HepG2 (cell line): ENCODE results near the gene ADPRS. TPM values are rescaled to one million over a fixed set of nuclear protein-coding genes. Genes with fewer than 3 reads are reported as not detected.

Experiments used
- ATAC-seq: fragments of 200-7000 bp; cut with Tn5 transposase; 3 replicates; pipeline ENCODE4 v1.9.1; 2020; ENCODE audit warnings: mild to moderate bottlenecking, moderate library complexity
- BruUV-seq: library from RNA; stranded (reverse); fragments of 400-500 nt; replicated peaks from 2 replicates; lab custom pipeline; 2021; lab: Mats Ljungman, UMichigan
- CTCF ChIA-PET: fragments of 300-600 bp; formaldehyde crosslinking; extraction: SDS; loops from one replicate; lab custom pipeline; 2021; ENCODE audit warnings: low total read pairs, inconsistent platforms, low intra/inter-chr PET ratio; lab: Yijun Ruan, JAX
- POLR2A ChIA-PET: fragments of 350-600 bp; sonication (Branson Sonifier 250); formaldehyde crosslinking; loops from one replicate; lab custom pipeline; 2020; ENCODE audit warnings: antibody characterized with exemption, inconsistent platforms; lab: Yijun Ruan, JAX
- DNase-seq: peaks from one replicate; pipeline ENCODE4 v3.0.0-alpha.2; 2015; ENCODE audit warnings: low spot score
- FAIRE-seq: peaks from 3 replicates; lab custom pipeline; 2011; peaks lifted over from hg19 to GRCh38; lab: Jason Lieb, UNC
- H2AFZ ChIP-seq: one replicate; pipeline ENCODE4 v1.6.1; 2011; ENCODE audit warnings: low read length, inconsistent platforms
- H3K27ac ChIP-seq: fragments of 300-600 bp; 3 replicates; pipeline ENCODE4 v1.8.0; 2011; ENCODE audit warnings: mixed run types, mild to moderate bottlenecking, mixed read lengths, low read length, inconsistent platforms; ENCODE audit not compliant: insufficient read depth; ENCODE audit errors: extremely low read length
- H3K27me3 ChIP-seq, 2 experiments: fragments of 200-600 bp in 1 of 2; 2 replicates in 1 of 2; 3 replicates in 1 of 2; pipeline versions ENCODE4 v1.6.0 to v1.8.0; 2011; ENCODE audit warnings: low read length in 2 of 2, mild to moderate bottlenecking in 2 of 2, moderate library complexity in 2 of 2, inconsistent platforms in 1 of 2; ENCODE audit not compliant: insufficient read depth in 2 of 2, control insufficient read depth in 1 of 2
- H3K36me3 ChIP-seq, 2 experiments: fragments of 200-600 bp in 1 of 2; replicated peaks in 1 of 2; 2 replicates in 1 of 2; 3 replicates in 1 of 2; pipeline versions ENCODE4 v1.5.1 to v1.8.0; 2011; ENCODE audit warnings: low read length in 2 of 2, inconsistent platforms in 1 of 2; ENCODE audit not compliant: insufficient read depth in 2 of 2, control insufficient read depth in 1 of 2
- H3K4me1 ChIP-seq: 2 replicates; pipeline ENCODE4 v1.5.1; 2012; ENCODE audit warnings: low read length, inconsistent platforms; ENCODE audit not compliant: insufficient read depth
- H3K4me2 ChIP-seq: 2 replicates; pipeline ENCODE4 v1.6.0; 2011; ENCODE audit warnings: low read depth, low read length, inconsistent platforms
- H3K4me3 ChIP-seq, 3 experiments: fragments of 200-600 bp in 1 of 3; sonication (generic), shearing (Covaris generic) in 1 of 3; replicated peaks in 1 of 3; 2 replicates each; pipeline ENCODE4 v1.5.1; 2011 to 2016; ENCODE audit warnings: low read length in 3 of 3, inconsistent platforms in 2 of 3, low read depth in 2 of 3, mild to moderate bottlenecking in 2 of 3, control low read depth in 1 of 3, mixed read lengths in 1 of 3; ENCODE audit not compliant: insufficient read depth in 1 of 3
- H3K79me2 ChIP-seq: one replicate; pipeline ENCODE4 v1.6.1; 2011; ENCODE audit warnings: low read length, inconsistent platforms; ENCODE audit not compliant: insufficient read depth
- H3K9ac ChIP-seq: 2 replicates; pipeline ENCODE4 v1.6.0; 2011; ENCODE audit warnings: mild to moderate bottlenecking, low read depth, low read length, inconsistent platforms; ENCODE audit not compliant: insufficient read depth
- H3K9me3 ChIP-seq: 2 replicates; pipeline ENCODE4 v1.5.1; 2012; ENCODE audit warnings: mild to moderate bottlenecking, low read length
- H4K20me1 ChIP-seq: 2 replicates; pipeline ENCODE4 v1.6.0; 2011; ENCODE audit warnings: inconsistent platforms, mild to moderate bottlenecking, low read length, moderate library complexity; ENCODE audit not compliant: insufficient read depth
- ATF7 ChIP-seq, 2 experiments: fragments of 450-650 bp in 1 of 2; sonication (generic) in 1 of 2; formaldehyde crosslinking in 1 of 2; IDR thresholded peaks; 2 replicates each; pipeline versions ENCODE4 v1.4.0 to v1.6.1; 2016 to 2020; ENCODE audit warnings: antibody characterized with exemption in 1 of 2, mild to moderate bottlenecking in 1 of 2, missing genetic modification reagents in 1 of 2
- FIP1L1 ChIP-seq: fragments of 200-400 bp; formaldehyde crosslinking; IDR thresholded peaks from 2 replicates; pipeline ENCODE4 v1.6.1; 2018; ENCODE audit warnings: low read depth, mild to moderate bottlenecking, low read length, moderate library complexity, borderline replicate concordance; ENCODE audit not compliant: insufficient read depth
- KLF13 ChIP-seq: sonication (generic); formaldehyde crosslinking; IDR thresholded peaks from 2 replicates; pipeline ENCODE4 v1.4.0; 2020; ENCODE audit warnings: mild to moderate bottlenecking, missing genetic modification reagents
- ZFP36 ChIP-seq: fragments of 150-350 bp; IDR thresholded peaks from 2 replicates; pipeline ENCODE4 v1.6.1; 2018; ENCODE audit warnings: borderline replicate concordance, low read length, low read depth; ENCODE audit not compliant: partially characterized antibody
- ZKSCAN1 ChIP-seq: fragments of 150-350 bp; IDR thresholded peaks from 2 replicates; pipeline ENCODE4 v1.6.1; 2014; ENCODE audit warnings: low read length
- ZNF335 ChIP-seq: sonication (generic); formaldehyde crosslinking; IDR thresholded peaks from 2 replicates; pipeline ENCODE4 v1.4.0; 2020; ENCODE audit warnings: missing genetic modification reagents
- WGBS: methylation state at CpG from one replicate; pipeline ENCODE4 v1.1.6; 2017; ENCODE audit warnings: low lambda C conversion rate; 5-methylcytosine and 5-hydroxymethylcytosine counted together
- in situ Hi-C: cut with HindIII; loops from 2 replicates; pipeline ENCODE4 v1.10.0; 2017; ENCODE audit warnings: low pct_unique_long_range_greater_than_20kb; ENCODE audit not compliant: extremely low pct_ligation_motif_present
- intact Hi-C: fragments of 100-400 bp; cut with micrococcal nuclease; formaldehyde crosslinking; loops from one replicate; pipeline ENCODE4 v1.10.0; 2022; ENCODE audit not compliant: unreplicated experiment
- polyA plus RNA-seq, 8 experiments: library from polyadenylated mRNA; depleted of rRNA in 3 of 8; stranded (reverse) in 7 of 8; unstranded in 1 of 8; fragments of >200 nt; fragmentation: Illumina TruSeq in 4 of 8; extraction: Trizol in 4 of 8; gene quantifications; 2 replicates each; pipeline versions ENCODE4 v1.2.1 to v1.2.3, GENCODE V29; 2011 to 2016; ENCODE audit warnings: low read depth in 4 of 8, missing spikeins in 1 of 8, mixed read lengths in 1 of 8; ENCODE audit not compliant: insufficient read depth in 1 of 8
- total RNA-seq, 5 experiments: library from RNA; depleted of rRNA; stranded (reverse); fragments of >200 nt; fragmentation: Illumina TruSeq; extraction: Trizol; gene quantifications; 2 replicates each; pipeline ENCODE4 v1.2.3, GENCODE V29; 2016; ENCODE audit warnings: low read depth in 1 of 5
- TF ChIP-seq, protein P1 (sequence below): sonication (generic); formaldehyde crosslinking; IDR thresholded peaks from 2 replicates; pipeline ENCODE4 v1.4.0; 2020; ENCODE audit warnings: missing genetic modification reagents

Gene ADPRS
- total and polyA plus RNA-seq, 2 of the 13 experiments (the other 11 are each of a cell fraction or from before 2014, with no cell fraction given) = 30.6 to 36.4 TPM

DNA sequence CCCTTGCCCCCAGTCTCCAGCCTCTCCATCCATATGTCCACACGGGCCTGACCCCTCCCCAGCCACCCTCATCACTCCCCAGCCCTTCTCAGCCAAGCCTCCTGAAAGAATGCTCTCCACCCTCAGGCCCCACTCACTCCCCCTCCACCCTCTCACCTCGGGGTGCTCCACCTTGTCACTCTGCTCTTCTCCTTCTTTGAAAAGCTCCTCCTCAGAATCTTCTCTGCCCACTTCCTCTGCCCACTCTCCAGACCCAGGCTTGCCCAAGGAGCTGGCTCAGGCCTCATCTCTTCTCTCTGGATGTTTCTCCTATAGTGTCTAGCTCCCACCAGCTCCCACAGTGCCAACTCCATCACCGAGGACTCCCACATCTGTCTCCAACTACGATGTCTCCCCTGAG lies 22.5 kb downstream of the ADPRS start (continued):
- TF ChIP-seq ZNF335 (CRISPR knock-in tag) = no peak
- TF ChIP-seq, protein P1, sequence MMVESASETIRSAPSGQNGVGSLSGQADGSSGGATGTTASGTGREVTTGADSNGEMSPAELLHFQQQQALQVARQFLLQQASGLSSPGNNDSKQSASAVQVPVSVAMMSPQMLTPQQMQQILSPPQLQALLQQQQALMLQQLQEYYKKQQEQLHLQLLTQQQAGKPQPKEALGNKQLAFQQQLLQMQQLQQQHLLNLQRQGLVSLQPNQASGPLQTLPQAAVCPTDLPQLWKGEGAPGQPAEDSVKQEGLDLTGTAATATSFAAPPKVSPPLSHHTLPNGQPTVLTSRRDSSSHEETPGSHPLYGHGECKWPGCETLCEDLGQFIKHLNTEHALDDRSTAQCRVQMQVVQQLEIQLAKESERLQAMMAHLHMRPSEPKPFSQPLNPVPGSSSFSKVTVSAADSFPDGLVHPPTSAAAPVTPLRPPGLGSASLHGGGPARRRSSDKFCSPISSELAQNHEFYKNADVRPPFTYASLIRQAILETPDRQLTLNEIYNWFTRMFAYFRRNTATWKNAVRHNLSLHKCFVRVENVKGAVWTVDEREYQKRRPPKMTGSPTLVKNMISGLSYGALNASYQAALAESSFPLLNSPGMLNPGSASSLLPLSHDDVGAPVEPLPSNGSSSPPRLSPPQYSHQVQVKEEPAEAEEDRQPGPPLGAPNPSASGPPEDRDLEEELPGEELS (CRISPR knock-in tag) = no peak
- TF ChIP-seq FIP1L1 = no peak
- TF ChIP-seq, all 625 proteins: peak for 0

- POLR2A ChIA-PET = no interaction called here
- no peak for DNase-seq
Observed at GRCh38 chr1:36112823-36113222, 24.1 kb downstream of the ADPRS start.

More at GRCh38 chr1:36112823-36113222, 24.1 kb downstream of the ADPRS start:
- Histone ChIP-seq H3K9me3 (no peaks in the 10 kb centered on the region), H3K79me2 (no peaks in the 10 kb centered on the region), H3K9ac (no peak overlapping the region), H3K27me3 (peaks cover 4 to 22% of the 10 kb centered on the region in 2 experiments; a peak in 4 of 5 replicates), H3K4me2 (no peak overlapping the region), H3K36me3 (no peaks in the 10 kb centered on the region), H3K27ac (no peak overlapping the region), H4K20me1 (no peaks in the 10 kb centered on the region), H2AFZ (no peak overlapping the region), H3K4me3 (no peak overlapping the region), H3K4me1 (peaks cover 21% of the 10 kb centered on the region)
- in situ Hi-C loops = no loop called here
- ATAC-seq (peak; percentile 12; the same call in 1 of the 3 replicates), FAIRE-seq (no peak)
- TF ChIP-seq ZKSCAN1 = no peak
- TF ChIP-seq ATF7 (IDR thresholded peaks at IDR 0.05) = no peak
- no peak for TF ChIP-seq ATF7 (CRISPR knock-in tag; IDR thresholded peaks at IDR 0.05)
- TF ChIP-seq ZFP36 = peak; percentile 52
- no peak for TF ChIP-seq KLF13 (CRISPR knock-in tag)
- CTCF ChIA-PET = no interaction called here
- no TSS peak for BruUV-seq
- intact Hi-C loops = no loop called here
- WGBS = 61% methylated on average over 9 of the region's 9 CpGs
